Ovary (tissue), 3 donors: ENCODE results near the gene ACY1.
"Not testable (repeated sequence)": the region's sequence is repeated elsewhere in the genome, so short reads cannot be mapped to it uniquely, and the experiment has no call there.

Experiments
- CTCF ChIP-seq, 3 donors: fragments of 450-650 bp in 2 of 3; fragments of 200-600 bp in 1 of 3; IDR thresholded peaks; one replicate each; pipeline versions ENCODE4 v1.5.1 to v1.8.0; 2016 to 2022; ENCODE audit warnings: antibody characterized with exemption in 3 of 3, mild to moderate bottlenecking in 1 of 3
- EP300 ChIP-seq: sonication (generic); formaldehyde crosslinking; IDR thresholded peaks from one replicate; pipeline ENCODE4 v1.6.1; 2017; ENCODE audit warnings: antibody characterized with exemption
- POLR2A ChIP-seq: fragments of 450-650 bp; IDR thresholded peaks from one replicate; pipeline ENCODE4 v1.6.1; 2017; ENCODE audit warnings: antibody characterized with exemption, mild to moderate bottlenecking, moderate library complexity
- donor health status: DM: no; HTN: no; CAD: no.

- TF ChIP-seq CTCF (IDR thresholded peaks at IDR 0.05); POLR2A; EP300: not testable (repeated sequence)
These were observed 7.2 kb downstream of the ACY1 start for GRCh38 chr3:51990501-51990971.
